H1 (cell line): ENCODE measurements around the gene ARHGEF12. TPM values are rescaled to one million over a fixed set of nuclear protein-coding genes. Genes with fewer than 3 reads are reported as not detected.

Experiments used
- CTCF ChIA-PET: fragments of 300-600 bp; sonication (Branson Sonifier 250); formaldehyde crosslinking; loops from one replicate; lab custom pipeline; 2021; ENCODE audit not compliant: partially characterized antibody; lab: Charles Lee
- POLR2A ChIA-PET: fragments of 300-600 bp; sonication (Branson Sonifier 250); formaldehyde crosslinking; loops from one replicate; lab custom pipeline; 2021; ENCODE audit warnings: inconsistent platforms; ENCODE audit not compliant: partially characterized antibody; lab: Charles Lee
- DNase-seq, 2 experiments: peaks; one replicate each; pipeline versions ENCODE4 v3.0.0 to v3.0.0-alpha.2; 2010 to 2022; ENCODE audit warnings: low spot score in 2 of 2, low read depth in 1 of 2, mixed read lengths in 1 of 2
- FAIRE-seq: peaks from 2 replicates; lab custom pipeline; 2011; peaks lifted over from hg19 to GRCh38; lab: Jason Lieb, UNC
- H2AFZ ChIP-seq: 2 replicates; pipeline ENCODE4 v1.8.1; 2012; ENCODE audit warnings: low read length, inconsistent platforms
- H2AK5ac ChIP-seq: 2 replicates; pipeline ENCODE4 v1.6.1; 2013; ENCODE audit warnings: low read depth, low read length
- H2BK120ac ChIP-seq: replicated peaks from 2 replicates; pipeline ENCODE3; 2013; ENCODE audit warnings: low read depth, low read length, inconsistent platforms
- H2BK12ac ChIP-seq: 2 replicates; pipeline ENCODE4 v1.6.1; 2013; ENCODE audit warnings: low read depth, low read length
- H2BK15ac ChIP-seq: 2 replicates; pipeline ENCODE4 v1.6.1; 2013; ENCODE audit warnings: low read length
- H2BK20ac ChIP-seq: 2 replicates; pipeline ENCODE4 v1.6.1; 2013; ENCODE audit warnings: low read length
- H2BK5ac ChIP-seq: 2 replicates; pipeline ENCODE4 v1.6.1; 2013; ENCODE audit warnings: low read depth, low read length
- H3K14ac ChIP-seq: 2 replicates; pipeline ENCODE4 v1.6.1; 2013; ENCODE audit warnings: inconsistent platforms; ENCODE audit not compliant: insufficient read length
- H3K18ac ChIP-seq: 2 replicates; pipeline ENCODE4 v1.6.1; 2013; ENCODE audit warnings: low read length; ENCODE audit errors: extremely low read depth
- H3K23ac ChIP-seq: 2 replicates; pipeline ENCODE4 v1.6.1; 2013; ENCODE audit warnings: inconsistent platforms; ENCODE audit not compliant: insufficient read length
- H3K23me2 ChIP-seq: 2 replicates; pipeline ENCODE4 v1.6.1; 2013; ENCODE audit warnings: low read depth, low read length
- H3K27ac ChIP-seq: 2 replicates; pipeline ENCODE4 v1.6.1; 2011; ENCODE audit warnings: low read depth, low read length, inconsistent platforms
- H3K27me3 ChIP-seq, 4 experiments: replicated peaks in 1 of 4; 1 replicate in 1 of 4; 2 replicates in 3 of 4; pipeline versions ENCODE4 v1.6.1 to v1.8.1; 2011 to 2013; ENCODE audit warnings: low read length in 3 of 4, mild to moderate bottlenecking in 3 of 4, inconsistent platforms in 2 of 4, mixed read lengths in 2 of 4, moderate library complexity in 1 of 4; ENCODE audit not compliant: control insufficient read depth in 3 of 4, insufficient read depth in 3 of 4; ENCODE audit errors: extremely low read depth in 1 of 4
- H3K36me3 ChIP-seq, 4 experiments: 2 replicates each; pipeline versions ENCODE4 v1.6.1 to v1.8.1; 2011 to 2013; ENCODE audit warnings: mild to moderate bottlenecking in 4 of 4, low read length in 3 of 4, moderate library complexity in 2 of 4, control low read depth in 1 of 4, inconsistent platforms in 1 of 4; ENCODE audit not compliant: insufficient read depth in 4 of 4, control insufficient read depth in 2 of 4
- H3K4ac ChIP-seq: replicated peaks from 2 replicates; pipeline ENCODE3; 2013; ENCODE audit warnings: low read length, low read depth, mixed read lengths, inconsistent platforms; ENCODE audit not compliant: insufficient read length
- H3K4me1 ChIP-seq, 4 experiments: replicated peaks in 1 of 4; 1 replicate in 1 of 4; 2 replicates in 3 of 4; pipeline versions ENCODE4 v1.6.1 to v1.8.1; 2011 to 2013; ENCODE audit warnings: low read length in 3 of 4, inconsistent platforms in 2 of 4, mixed read lengths in 1 of 4; ENCODE audit not compliant: insufficient read depth in 4 of 4, control insufficient read depth in 3 of 4
- H3K4me2 ChIP-seq, 2 experiments: 2 replicates each; pipeline versions ENCODE4 v1.6.1 to v1.8.1; 2011 to 2013; ENCODE audit warnings: low read depth in 2 of 2, low read length in 2 of 2, control low read depth in 1 of 2, inconsistent platforms in 1 of 2, mild to moderate bottlenecking in 1 of 2; ENCODE audit not compliant: insufficient read depth in 1 of 2
- H3K4me3 ChIP-seq, 4 experiments: fragments of 200-600, 300-600 bp in 1 of 4; sonication (generic), shearing (Covaris generic), sonication (Bioruptor Twin) in 1 of 4; 2 replicates each; pipeline versions ENCODE4 v1.5.1 to v1.8.1; 2011 to 2016; ENCODE audit warnings: low read length in 4 of 4, low read depth in 3 of 4, control low read depth in 2 of 4, inconsistent platforms in 2 of 4, mild to moderate bottlenecking in 2 of 4, mixed read lengths in 1 of 4, moderate library complexity in 1 of 4; ENCODE audit not compliant: insufficient read depth in 2 of 4; ENCODE audit errors: extremely low read depth in 1 of 4
- H3K56ac ChIP-seq: replicated peaks from 2 replicates; pipeline ENCODE3; 2013; ENCODE audit warnings: low read depth, mild to moderate bottlenecking, mixed read lengths, low read length, inconsistent platforms; ENCODE audit not compliant: insufficient read length
- H3K79me1 ChIP-seq: 2 replicates; pipeline ENCODE4 v1.6.1; 2013; ENCODE audit warnings: low read depth, low read length, control low read depth
- H3K79me2 ChIP-seq, 2 experiments: 2 replicates each; pipeline versions ENCODE4 v1.6.1 to v1.8.1; 2012 to 2013; ENCODE audit warnings: low read length in 2 of 2, mild to moderate bottlenecking in 2 of 2, inconsistent platforms in 1 of 2; ENCODE audit not compliant: insufficient read depth in 2 of 2, control insufficient read depth in 1 of 2
- H3K9ac ChIP-seq, 4 experiments: replicated peaks in 1 of 4; 1 replicate in 1 of 4; 2 replicates in 3 of 4; pipeline versions ENCODE4 v1.6.1 to v1.8.1; 2011 to 2013; ENCODE audit warnings: low read depth in 3 of 4, low read length in 3 of 4, control low read depth in 2 of 4, mild to moderate bottlenecking in 2 of 4, moderate library complexity in 2 of 4, inconsistent platforms in 1 of 4; ENCODE audit errors: extremely low read depth in 1 of 4
- H3K9me3 ChIP-seq, 2 experiments: 2 replicates each; pipeline versions ENCODE4 v1.6.1 to v1.8.1; 2012 to 2013; ENCODE audit warnings: mild to moderate bottlenecking in 2 of 2, moderate library complexity in 2 of 2, control low read depth in 1 of 2, inconsistent platforms in 1 of 2, low read depth in 1 of 2, low read length in 1 of 2, mixed read lengths in 1 of 2; ENCODE audit not compliant: insufficient read depth in 2 of 2
- H4K20me1 ChIP-seq, 2 experiments: replicated peaks in 1 of 2; 2 replicates each; pipeline versions ENCODE3 to v1.8.1; 2011 to 2013; ENCODE audit warnings: inconsistent platforms in 2 of 2, low read length in 2 of 2, mild to moderate bottlenecking in 1 of 2; ENCODE audit not compliant: insufficient read depth in 2 of 2, control insufficient read depth in 1 of 2
- H4K5ac ChIP-seq: 2 replicates; pipeline ENCODE4 v1.6.1; 2013; ENCODE audit warnings: low read length, low read depth, mixed read lengths, inconsistent platforms; ENCODE audit not compliant: insufficient read length
- H4K8ac ChIP-seq: 2 replicates; pipeline ENCODE4 v1.8.0; 2013; ENCODE audit warnings: mild to moderate bottlenecking, moderate library complexity, low read length, inconsistent platforms; ENCODE audit not compliant: insufficient read depth; ENCODE audit errors: extremely low read depth
- H4K91ac ChIP-seq: replicated peaks from 2 replicates; pipeline ENCODE3; 2013; ENCODE audit warnings: low read length, mixed read lengths, inconsistent platforms; ENCODE audit not compliant: insufficient read length
- CBX8 ChIP-seq: fragments of 300-800, 300-1000 bp; sonication (generic); IDR thresholded peaks from 2 replicates; pipeline ENCODE4 v1.7.1; 2016; ENCODE audit warnings: low read depth, low read length, borderline replicate concordance
- JUND ChIP-seq: IDR thresholded peaks from 2 replicates; pipeline ENCODE4 v1.6.1; 2011; ENCODE audit warnings: mild to moderate bottlenecking, improper control_type of control experiment, low read length
- POLR2A ChIP-seq, 2 experiments: IDR thresholded peaks; 1 replicate in 1 of 2; 2 replicates in 1 of 2; pipeline ENCODE4 v1.6.1; 2011; ENCODE audit warnings: low read depth in 2 of 2, low read length in 2 of 2, mild to moderate bottlenecking in 2 of 2; ENCODE audit errors: control extremely low read depth in 1 of 2
- WGBS, 2 experiments: shearing (Covaris generic) in 1 of 2; methylation state at CpG; one replicate each; pipeline versions ENCODE4 v1.1.6 to v1.1.7; 2013 to 2015; ENCODE audit warnings: low lambda C conversion rate in 2 of 2, mixed read lengths in 2 of 2, inconsistent platforms in 1 of 2, low coverage in 1 of 2, missing lambda C conversion rate in 1 of 2; ENCODE audit not compliant: insufficient replicate concordance in 2 of 2, insufficient coverage in 1 of 2, insufficient read length in 1 of 2; ENCODE audit errors: extremely low coverage in 1 of 2, missing lambda C conversion rate in 1 of 2; 5-methylcytosine and 5-hydroxymethylcytosine counted together
- polyA plus RNA-seq, 7 experiments: library from polyadenylated mRNA; depleted of rRNA in 3 of 7; stranded (reverse) in 5 of 7; unstranded in 2 of 7; fragments of >200 nt in 5 of 7; fragments of 200-250 nt in 2 of 7; gene quantifications; 1 replicate in 5 of 7; 2 replicates in 1 of 7; 4 replicates in 1 of 7; pipeline versions ENCODE4 v1.2.1 to v1.2.3, GENCODE V29; 2011 to 2013; ENCODE audit warnings: missing spikeins in 2 of 7, mixed read lengths in 2 of 7
- total RNA-seq: library from RNA; stranded (reverse); fragmentation: NEBNext Ultra II Directional; extraction: Animal tissue kit (Norgen Biotek cat#: 25700); gene quantifications from 2 replicates; pipeline ENCODE4 v1.2.1, GENCODE V29; 2021

ARHGEF12 gene
- total and polyA plus RNA-seq, 2 of the 8 experiments (the other 6 are each of a cell fraction or from before 2014, with no cell fraction given) = 5.1 to 33.7 TPM

GRCh38 chr11:120386318-120386717 is 50.1 kb downstream of the ARHGEF12 start:
- POLR2A ChIA-PET = interaction anchor here (1.0 kb wide), 1 partner anchor 28 kb away, joined by 4 read pairs; no protein-coding TSS in a partner anchor
- WGBS, 2 experiments = 75% methylated on average over 1 of the region's 1 CpG; no CpG with 5 or more reads in 1 of the 2 experiments
- no peak overlapping the region for H3K4me2 ChIP-seq

More at GRCh38 chr11:120386318-120386717, 50.1 kb downstream of the ARHGEF12 start:
- H3K18ac ChIP-seq = no peak overlapping the region
- 0 out of 8 replicates have a peak, but pooled peaks cover 0 to 4% (median 0%) of the 10 kb centered on the region in 4 experiments for H3K36me3 ChIP-seq
- no peak overlapping the region for H2BK12ac ChIP-seq
- H2BK20ac ChIP-seq = no peak overlapping the region
- H3K14ac ChIP-seq = no peak overlapping the region
- no peak overlapping the region for H3K23ac ChIP-seq
- H3K4me1 ChIP-seq = peaks cover 0 to 2% (median under 1%) of the 10 kb centered on the region in 4 experiments; a peak in 3 of 7 replicates
- H3K9ac ChIP-seq = no peak overlapping the region
- H2AK5ac ChIP-seq = no peak overlapping the region
- no peak overlapping the region for H3K4me3 ChIP-seq
- no peak overlapping the region for H3K56ac ChIP-seq
- H3K27ac ChIP-seq = no peak overlapping the region
- no peak overlapping the region for H2BK15ac ChIP-seq
- H4K5ac ChIP-seq = no peak overlapping the region
- CTCF ChIA-PET = interaction anchor here (1.1 to 1.7 kb wide), 3 partner anchors 9 to 49 kb away, joined by 3 to 7 read pairs (median 3); partner anchors contain the start of gene ARHGEF12
- no peaks in the 10 kb centered on the region for H3K23me2 ChIP-seq
- H2BK5ac ChIP-seq = no peak overlapping the region
- no peak overlapping the region for H3K4ac ChIP-seq
- peaks cover 4% of the 10 kb centered on the region; the same call in 1 of the 2 replicates for H3K79me1 ChIP-seq
- H4K20me1 ChIP-seq = no peaks in the 10 kb centered on the region
- FAIRE-seq = no peak
- H3K27me3 ChIP-seq = no peaks in the 10 kb centered on the region
- no peak for DNase-seq
- TF ChIP-seq CBX8 (no peak), POLR2A (IDR thresholded peaks at IDR 0.05; ENCODE audit: control extremely low read depth in 1 of 2, low read depth in 2 of 2, low read length in 2 of 2) (no peak), JUND (no peak)
- no peak overlapping the region for H2AFZ ChIP-seq
- peaks cover 3 to 81% of the 10 kb centered on the region in 2 experiments; a peak in 3 of 4 replicates for H3K79me2 ChIP-seq
- H3K9me3 ChIP-seq = peaks cover 6 to 10% of the 10 kb centered on the region in 2 experiments
- no peak overlapping the region for H2BK120ac ChIP-seq
- no peak overlapping the region for H4K91ac ChIP-seq
- no peak overlapping the region for H4K8ac ChIP-seq
